Left lobe of liver (tissue), 2 donors: Measurements from ENCODE around the gene OR5K2. TPM values are rescaled to one million over a fixed set of nuclear protein-coding genes. Genes with fewer than 3 reads are reported as not detected.

Experiments used
- ATAC-seq: fragments of 200-7000 bp; cut with Tn5 transposase; one replicate; pipeline ENCODE4 v1.9.1; 2020; ENCODE audit warnings: mild to moderate bottlenecking, moderate library complexity
- DNase-seq: peaks from one replicate; pipeline ENCODE4 v3.0.0-alpha.2; 2020; ENCODE audit warnings: low spot score
- total RNA-seq: library from RNA; stranded (reverse); gene quantifications from one replicate; pipeline ENCODE4 v1.2.1, GENCODE V29; 2021
- donor health status: DM: no; HTN: no; CAD: no; lungs with moderate emphysema.
- donor health status: DM: no; HTN: yes; CAD: no.

Gene OR5K2
- total RNA-seq = not detected

DNA sequence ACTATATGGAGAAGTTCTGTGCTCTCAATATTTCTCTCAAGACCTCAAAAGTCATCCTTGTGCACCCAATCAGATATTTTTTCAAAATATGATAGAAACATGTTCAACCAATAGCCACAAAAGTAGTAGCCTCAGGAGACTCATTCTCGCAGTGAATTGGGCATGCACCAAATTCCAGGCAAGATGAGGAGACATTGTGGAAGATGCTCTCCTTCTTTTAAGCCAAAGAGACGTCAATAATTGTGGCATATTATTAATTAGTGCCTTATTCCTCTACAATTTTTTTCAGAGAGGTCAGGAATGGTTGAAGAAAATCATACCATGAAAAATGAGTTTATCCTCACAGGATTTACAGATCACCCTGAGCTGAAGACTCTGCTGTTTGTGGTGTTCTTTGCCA is at the start of gene OR5K2:
Gene OR5K2 (plus strand): TSS at position 301 of the 400 bp plus-strand sequence. CDS start 0 bp downstream, at position 301.
- no peak for ATAC-seq
- DNase-seq = no peak

DNA sequence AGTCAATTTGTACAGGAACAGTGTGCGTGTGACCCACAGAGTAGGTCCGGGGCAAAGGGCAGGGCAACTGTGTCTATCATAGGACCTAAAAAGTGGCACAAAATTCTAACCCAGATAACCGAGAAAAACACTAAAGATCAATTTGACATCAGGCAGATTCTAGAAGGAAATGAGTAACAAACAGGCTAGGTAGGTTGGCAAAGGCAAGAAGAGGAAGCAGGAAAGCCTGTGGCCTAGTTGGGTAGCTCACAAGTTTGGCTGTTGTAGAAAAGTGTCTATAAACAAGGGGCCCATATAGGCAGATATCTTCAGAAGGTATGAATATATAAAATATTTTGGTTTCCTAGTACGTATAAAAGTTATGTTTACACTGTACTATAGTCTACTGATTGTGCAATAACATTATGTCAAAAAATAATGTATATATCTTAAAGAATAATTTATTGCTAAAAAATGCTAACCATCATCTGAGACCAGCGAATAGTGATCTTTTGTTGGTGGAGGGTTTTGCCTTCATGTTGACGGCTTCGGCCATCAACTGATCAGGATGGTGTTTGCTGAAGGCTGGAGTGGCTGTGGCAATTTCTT is 47.8 kb upstream of the OR5K2 start:
- DNase-seq = no peak

DNA sequence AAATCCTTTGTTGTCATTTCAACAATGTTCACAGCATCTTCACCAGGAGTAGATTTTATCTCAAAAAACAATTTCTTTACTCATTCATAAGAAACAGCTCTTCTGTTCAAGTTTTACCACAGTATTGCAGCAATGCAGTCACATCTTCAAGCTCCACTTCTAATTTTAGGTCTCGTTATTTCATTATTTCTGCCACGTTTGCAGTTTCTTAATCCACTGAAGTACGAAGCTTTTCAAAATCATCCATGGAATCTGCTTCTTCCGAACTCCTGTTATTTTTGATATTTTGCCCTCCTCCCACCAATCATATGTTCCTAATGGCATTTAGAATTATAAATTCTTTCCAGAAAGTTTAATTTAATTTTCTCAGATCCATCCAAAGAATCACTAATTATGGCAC is 47.1 kb upstream of the OR5K2 start:
- no peak for DNase-seq
- no peak for ATAC-seq

More for the DNA sequence above, 47.8 kb upstream of the OR5K2 start:
- no peak for ATAC-seq

DNA sequence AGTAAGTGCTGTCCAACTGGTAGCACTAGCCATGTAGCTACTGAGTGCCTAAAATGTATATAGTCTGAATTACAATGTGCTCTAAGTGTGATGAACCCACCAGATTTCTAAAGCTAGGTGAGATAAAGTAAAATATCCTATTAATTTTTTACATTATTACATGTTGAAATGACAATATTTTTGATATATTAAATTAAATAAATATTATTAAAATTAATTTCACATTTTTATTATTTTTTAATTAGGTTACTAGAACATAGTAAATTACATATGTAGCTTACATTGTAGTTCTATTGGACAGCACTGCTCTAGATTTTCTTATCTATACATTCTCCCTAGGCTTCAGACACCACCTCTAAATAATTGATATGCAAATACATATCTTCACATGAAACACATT is 43.7 kb upstream of the OR5K2 start:
- DNase-seq = no peak
- ATAC-seq = no peak

DNA sequence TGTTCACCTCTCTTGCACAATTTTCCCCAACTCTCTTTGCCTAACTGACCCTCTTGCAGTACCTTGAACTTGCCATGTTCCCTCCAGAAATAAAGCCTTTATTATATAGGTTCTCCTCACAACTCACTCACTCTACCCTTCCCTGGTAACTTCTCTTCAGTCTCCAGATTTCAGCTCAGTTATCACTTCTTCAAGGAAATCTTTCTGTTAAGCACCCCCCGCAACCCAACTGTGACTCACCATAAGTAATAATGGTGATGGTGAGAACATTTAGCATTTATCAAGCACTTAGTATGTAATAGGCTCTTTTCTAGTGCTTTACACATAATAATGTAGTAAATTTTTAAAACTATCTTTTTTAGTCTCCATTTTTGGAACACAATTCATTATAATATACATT is 42.6 kb upstream of the OR5K2 start:
- no peak for ATAC-seq

DNA sequence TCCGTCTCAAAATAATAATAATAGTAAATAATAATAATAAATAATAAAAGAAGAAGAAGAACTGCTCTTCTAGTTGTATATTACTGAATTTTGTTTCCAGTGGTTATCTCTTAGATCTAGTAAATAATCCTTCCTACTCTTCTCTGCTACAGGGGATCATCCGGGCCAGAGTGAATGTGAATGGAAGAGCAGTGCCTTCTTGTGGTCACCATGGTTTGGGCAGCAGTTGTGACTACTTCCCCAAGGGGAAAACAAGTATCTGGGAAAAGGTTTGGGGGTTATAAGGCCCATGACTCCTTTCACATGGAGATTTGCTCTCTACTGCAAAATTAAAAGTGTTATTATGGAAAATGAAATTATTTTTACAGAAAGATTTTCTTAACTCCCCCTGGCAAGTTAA is 39.9 kb upstream of the OR5K2 start:
- no peak for ATAC-seq
- no peak for DNase-seq

More for the DNA sequence above, 42.6 kb upstream of the OR5K2 start:
- DNase-seq = no peak

DNA sequence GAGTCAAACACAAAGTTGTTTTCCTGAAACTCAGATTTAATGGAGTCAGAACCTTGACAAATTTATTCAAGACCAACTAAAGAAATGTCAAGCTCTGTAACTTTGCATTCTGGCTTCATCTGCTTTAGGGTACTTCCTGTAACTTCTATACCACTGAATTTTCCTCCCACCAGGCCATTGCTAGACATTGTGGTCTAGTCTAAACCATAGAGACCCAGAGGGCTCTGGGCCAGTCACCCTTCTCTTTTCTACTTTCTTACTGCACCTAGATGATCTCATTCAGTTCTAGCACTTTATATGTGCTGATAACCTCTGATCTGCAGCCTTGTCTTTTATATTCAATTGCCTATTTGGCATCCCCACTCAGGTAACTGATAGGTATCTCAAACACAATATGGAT is 37.3 kb upstream of the OR5K2 start:
- no peak for DNase-seq
- no peak for ATAC-seq

DNA sequence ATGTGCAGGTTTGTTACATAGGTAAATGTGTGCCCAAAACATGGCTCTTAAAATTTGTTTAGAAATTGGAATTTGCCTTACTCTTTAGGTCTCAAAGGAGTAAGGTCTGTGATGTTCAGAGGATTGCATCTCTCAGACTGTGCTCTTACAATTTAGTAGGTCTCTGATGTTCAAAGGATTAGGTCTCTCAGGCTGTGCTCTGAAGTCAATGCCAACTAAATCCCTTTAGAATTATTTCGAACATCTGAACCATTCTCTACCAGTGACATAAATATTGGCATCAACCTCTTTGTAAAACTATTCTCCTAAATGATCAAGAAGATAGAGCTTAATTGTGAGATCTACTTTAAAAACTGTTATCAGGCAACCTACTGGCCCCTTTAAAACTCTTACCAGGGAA is 34.6 kb upstream of the OR5K2 start, which contains the start of gene OR5K1:
Gene OR5K1 (plus strand): TSS at position 301 of the 400 bp plus-strand sequence. CDS start 6,376 bp downstream, outside the sequence.
- ATAC-seq = no peak
- DNase-seq = no peak

DNA sequence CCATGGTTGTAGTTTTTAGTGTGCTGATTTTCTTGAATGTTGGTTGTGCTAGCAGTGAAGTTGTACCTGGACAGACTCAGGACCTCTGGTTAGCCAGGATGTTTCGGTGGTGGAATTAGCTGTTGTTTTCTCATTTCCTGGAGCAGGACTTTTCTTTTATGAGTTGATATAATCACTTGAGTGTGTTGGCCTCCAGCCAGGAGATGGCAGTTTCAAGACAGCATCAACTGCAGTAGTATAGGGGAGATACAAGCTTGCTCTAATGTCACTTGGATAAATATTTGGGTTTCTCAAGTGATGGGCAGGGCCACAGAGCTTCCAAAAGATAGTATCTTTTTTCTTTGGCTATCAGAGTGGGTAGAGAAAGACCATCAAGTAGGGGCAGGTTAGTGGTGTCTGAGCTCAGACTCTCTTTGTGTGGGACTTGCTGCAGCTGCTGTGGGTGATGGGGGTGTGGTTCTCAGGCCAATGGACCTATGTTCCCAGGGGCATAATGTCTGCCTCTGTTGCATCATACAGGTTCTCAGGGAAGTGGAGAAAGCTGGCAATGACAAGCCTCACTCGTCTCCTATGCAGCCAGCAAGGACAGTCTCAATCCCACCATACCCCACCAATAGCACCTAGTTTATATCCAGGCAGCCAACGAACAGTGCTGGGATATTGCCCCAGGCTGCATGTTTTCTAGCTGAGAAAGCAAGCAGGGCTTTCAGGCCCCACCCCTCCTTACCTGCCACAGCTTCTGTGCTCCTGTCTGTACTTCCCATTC is 14.6 kb upstream of the OR5K2 start:
- DNase-seq (no peak), ATAC-seq (no peak)

DNA sequence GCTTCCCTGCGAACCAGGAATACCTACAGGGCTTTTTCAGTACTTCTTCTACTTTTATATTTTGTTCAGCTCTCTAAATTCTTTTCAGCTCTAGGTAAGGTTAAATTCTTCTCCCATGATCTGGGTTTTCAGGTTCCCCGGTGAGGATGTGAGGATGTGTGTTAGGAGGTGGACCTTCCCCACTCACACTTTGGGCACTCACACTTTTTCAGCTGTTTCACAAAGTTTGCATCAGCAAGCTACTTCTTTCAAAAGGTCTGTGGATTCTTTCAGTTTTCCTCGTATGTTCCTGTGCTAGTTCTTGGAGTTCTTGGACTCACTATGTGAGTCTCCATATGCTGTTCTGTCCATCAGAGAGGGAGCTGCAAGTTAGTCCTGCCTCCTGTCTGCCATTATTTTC is 13.9 kb upstream of the OR5K2 start:
- ATAC-seq (no peak), DNase-seq (no peak)

DNA sequence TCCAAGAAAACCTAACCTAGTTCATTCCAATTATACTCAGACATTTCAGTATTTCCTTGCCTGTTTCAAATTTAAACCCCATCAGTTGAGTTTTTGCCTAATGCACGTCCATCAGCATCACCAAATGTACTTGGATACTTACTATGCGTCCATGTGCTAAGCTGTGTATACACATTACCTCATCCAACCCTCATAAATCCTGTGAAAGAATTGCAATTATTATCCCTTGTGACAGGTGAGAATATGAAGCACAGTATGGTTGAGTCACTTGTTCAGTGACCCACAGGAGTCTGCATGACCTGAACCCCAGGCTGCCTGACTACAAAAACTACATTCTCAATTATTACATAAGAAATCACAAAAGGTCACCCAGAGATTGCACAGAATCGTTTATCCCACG is 2.5 kb downstream of the OR5K2 start:
- DNase-seq (no peak), ATAC-seq (no peak)

DNA sequence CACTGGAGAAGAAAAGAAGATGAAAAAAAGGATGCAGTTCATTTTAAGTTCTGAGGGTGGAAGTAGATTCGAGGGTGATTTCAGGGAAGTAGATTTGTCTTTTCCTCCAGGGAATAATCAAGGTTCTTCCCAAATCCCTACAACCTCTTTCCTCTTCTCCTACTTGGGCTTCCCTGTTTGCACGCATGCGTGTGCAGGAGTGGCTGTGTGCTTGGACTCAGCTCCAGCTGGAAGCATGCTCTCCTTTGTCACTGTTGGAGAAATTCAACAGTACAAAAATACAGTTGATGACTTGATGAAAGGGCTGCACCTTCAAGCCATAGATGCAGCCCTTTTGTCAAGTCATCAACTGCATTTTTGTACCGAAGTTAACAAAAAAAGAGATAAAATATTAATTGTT is 3.8 kb downstream of the OR5K2 start:
- ATAC-seq (no peak), DNase-seq (no peak)

DNA sequence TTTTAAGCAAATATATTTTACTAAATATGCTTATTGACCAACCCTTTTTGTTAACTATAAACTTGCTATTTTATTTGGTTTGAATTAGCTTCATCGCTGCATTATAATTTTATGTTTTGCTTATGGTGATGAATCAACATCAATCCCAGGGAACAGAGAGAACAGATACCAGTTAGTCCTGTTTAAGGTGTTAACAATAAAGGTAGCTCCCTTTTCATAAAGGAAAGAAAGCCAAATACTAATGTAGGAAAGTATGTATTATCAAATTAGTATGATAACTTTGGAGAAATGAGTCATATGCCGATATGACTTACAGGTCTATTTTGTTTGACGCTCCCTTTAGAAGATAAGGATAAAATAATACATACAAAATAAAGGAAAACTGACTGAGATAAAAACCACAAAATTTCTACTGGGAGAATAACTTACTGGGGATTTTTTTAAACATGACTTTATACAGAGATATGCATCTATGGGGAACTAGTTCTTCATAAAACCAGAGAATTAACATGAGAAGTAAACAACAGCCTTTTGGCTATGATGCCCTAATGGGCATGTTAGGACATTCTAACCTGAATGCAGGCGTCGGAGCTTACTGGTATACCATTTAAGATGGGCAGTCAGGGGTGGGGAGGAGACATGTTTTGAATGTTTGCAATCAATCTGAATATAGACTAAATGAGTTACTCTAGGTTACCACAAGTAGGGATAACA is 4.5 kb downstream of the OR5K2 start:
- ATAC-seq (no peak), DNase-seq (no peak)

DNA sequence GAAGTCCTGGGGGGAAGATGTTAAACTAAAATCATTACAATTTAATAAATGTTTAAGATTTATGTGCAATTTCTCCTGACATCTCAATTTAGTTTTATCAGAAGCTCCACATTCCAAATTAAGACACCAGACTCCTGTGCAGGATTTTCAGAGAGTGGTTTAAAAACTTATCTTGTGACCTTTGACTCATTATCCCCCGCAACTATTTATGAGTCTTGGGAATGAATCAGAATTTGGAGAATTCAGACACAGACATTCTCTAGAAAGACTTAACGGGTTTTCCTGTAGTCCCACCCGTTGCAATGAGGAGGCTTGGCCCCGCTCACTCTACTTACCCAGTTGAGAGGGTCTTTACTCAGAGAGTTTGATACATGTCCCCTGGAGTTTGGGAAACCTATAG is 7.1 kb downstream of the OR5K2 start:
- no peak for ATAC-seq
- DNase-seq = no peak

DNA sequence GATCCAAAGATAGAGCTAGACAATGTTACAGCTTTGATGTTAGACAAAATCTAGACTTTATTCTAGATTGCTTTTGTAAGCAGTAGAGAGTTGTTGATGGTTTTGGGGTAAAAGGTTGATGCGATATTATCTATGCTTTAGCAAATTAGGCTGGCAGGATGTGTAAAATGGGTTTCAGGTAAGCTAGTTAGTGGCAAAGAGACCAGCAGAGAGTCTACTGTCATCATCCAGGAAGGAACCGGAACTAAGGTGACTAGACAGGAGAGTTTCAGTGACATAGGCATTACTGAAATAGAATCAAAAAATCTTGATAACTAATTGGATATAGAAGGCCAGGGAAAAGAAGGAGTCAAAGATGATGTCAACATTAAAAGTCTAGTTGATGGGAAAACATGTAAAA is 11.1 kb downstream of the OR5K2 start:
- no peak for DNase-seq
- no peak for ATAC-seq

DNA sequence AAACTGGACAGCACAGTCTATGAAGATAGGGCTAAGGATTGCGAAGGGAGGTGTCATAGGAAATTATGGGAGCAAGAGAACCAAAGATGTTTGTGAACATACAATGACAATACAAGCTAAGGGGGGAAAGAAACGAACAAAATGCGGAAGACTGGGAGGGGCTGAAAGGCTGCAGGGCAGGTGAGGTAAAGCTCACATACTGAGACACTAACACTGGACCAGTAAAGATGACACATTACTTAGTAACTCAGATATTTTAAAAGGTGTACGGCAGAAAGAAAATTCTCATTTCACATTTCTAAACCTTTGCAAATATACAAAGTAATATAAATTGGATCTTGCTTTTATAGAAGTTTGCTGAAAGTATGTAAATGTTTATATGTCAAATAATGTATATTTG is 15.1 kb downstream of the OR5K2 start:
- no peak for DNase-seq
- no peak for ATAC-seq

DNA sequence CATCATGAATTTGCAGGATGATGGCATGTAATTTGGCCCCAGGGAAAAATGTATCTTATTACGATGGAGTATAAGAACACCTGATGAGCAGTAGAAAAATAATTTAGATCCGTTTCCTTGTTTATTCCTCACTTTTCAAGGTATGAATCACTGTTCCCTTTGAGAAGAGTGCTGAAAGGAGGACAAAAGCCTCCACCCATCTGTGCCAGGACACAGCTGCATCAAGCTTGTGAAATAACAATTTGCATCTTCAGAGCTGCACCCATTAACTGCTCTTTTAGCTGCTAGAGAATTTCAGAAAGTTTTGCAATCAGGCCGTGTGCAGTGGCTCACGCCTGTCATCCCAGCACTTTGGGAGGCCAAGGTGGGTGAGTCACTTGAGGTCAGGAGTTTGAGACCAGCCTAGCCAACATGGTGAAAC is 15.6 kb downstream of the OR5K2 start:
- DNase-seq (no peak), ATAC-seq (no peak)

DNA sequence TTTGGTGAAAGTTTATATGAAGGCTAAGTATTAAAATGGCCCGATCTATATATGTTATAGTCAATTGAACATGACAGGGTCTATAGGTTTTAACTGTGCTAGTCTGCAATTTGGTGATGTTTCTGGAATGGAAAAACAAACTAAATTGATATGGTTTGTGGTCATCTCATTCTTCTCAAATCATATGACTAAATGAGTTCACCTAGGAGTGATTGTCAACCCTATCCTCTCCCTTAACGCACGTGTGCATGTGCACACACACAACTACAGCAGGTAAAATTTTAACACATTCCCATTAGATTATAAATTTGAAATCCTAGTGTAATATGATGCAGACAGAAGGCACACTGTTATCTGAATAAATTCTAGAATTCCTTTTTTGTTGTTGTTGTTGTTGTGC is 16.3 kb downstream of the OR5K2 start:
- DNase-seq = no peak
- ATAC-seq = no peak

DNA sequence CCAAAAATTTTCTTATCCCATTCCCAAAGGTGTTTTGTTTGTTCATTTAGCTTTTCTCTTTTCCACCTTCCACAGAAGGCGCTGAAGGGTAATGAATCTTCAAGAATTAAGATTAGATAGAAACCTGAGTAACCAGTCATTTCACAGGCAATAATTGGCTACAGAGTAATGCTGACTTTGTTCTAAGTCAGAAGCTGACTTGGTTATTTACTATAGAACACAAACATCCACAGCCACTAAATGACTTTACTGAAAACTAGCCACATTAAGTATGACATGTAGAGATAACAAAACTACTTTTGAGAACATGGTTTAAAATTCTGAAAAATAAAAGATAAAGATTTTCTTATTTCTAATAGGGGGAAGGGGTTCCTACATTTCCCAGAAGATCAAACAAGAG is 17.5 kb downstream of the OR5K2 start:
- ATAC-seq (no peak), DNase-seq (no peak)

DNA sequence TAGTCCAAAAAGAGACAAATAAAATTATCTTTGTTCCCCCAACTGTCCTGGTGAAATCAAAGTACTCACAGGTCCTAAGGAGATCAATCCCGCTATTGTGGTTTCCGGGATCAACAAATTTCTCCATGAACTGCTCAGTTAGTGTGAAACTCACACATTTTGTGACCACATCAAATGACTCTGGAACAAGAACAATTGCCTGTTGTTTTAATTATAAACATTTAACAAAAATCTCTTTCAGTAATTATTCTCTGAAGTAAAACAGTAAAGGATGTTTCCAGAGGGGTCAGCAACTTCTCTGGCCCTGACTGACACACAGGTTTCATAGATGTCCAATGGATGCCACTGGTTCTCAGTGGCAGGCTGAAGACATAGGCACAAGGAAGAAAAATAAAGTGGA is 21.3 kb downstream of the OR5K2 start:
- ATAC-seq (no peak), DNase-seq (no peak)

DNA sequence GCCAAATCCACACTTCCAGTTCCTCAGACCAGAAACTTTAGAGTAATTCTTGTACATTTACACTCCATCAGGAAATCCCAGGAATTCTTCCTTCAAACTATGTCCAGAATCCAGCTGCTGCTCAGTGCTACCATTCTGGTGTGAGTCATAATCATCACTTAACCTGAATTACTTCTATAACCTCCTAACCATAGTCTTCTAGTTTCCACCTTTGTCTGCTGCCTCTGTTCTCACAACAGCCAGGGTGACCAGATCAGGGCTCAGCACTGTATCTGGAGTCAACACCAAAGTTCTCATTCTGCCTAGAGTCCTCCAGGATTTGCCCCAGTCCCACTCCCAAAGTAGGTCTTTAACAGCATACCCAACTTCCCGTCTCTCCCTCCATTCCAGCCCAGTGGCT is 21.9 kb downstream of the OR5K2 start:
- DNase-seq (no peak), ATAC-seq (no peak)
